ENCODE data around the gene CDC14B.

Gene CDC14B

GRCh38 chr9:96574455-96574854 is 45.2 kb downstream of the CDC14B start:
- Histone ChIP-seq H3K36me3 (ENCODE audit: control insufficient read depth, insufficient read depth, low read length) (no peaks in the 10 kb centered on the region), H3K9ac (ENCODE audit: low read depth, low read length) (no peak overlapping the region), H3K4me3 (ENCODE audit: low read depth, low read length) (no peak overlapping the region), H3K9me3 (ENCODE audit: control insufficient read depth, insufficient read depth, low read length) (no peaks in the 10 kb centered on the region), H3K4me1 (ENCODE audit: control insufficient read depth, insufficient read depth, low read length) (peaks cover 3% of the 10 kb centered on the region), H3K27me3 (ENCODE audit: control insufficient read depth, insufficient read depth, low read length) (no peaks in the 10 kb centered on the region)

GRCh38 chr9:96567203-96567700 is 52.4 kb downstream of the CDC14B start:
- H3K4me3 ChIP-seq (ENCODE audit: low read depth, low read length): peak overlapping the region; percentile 76
- H3K4me1 ChIP-seq (ENCODE audit: control insufficient read depth, insufficient read depth, low read length): peaks cover 8% of the 10 kb centered on the region
- peak overlapping the region; percentile 39 for H3K9ac ChIP-seq (ENCODE audit: low read depth, low read length)
- H3K27me3 ChIP-seq (ENCODE audit: control insufficient read depth, insufficient read depth, low read length): no peaks in the 10 kb centered on the region
- H3K36me3 ChIP-seq (ENCODE audit: control insufficient read depth, insufficient read depth, low read length): no peaks in the 10 kb centered on the region
- no peaks in the 10 kb centered on the region for H3K9me3 ChIP-seq (ENCODE audit: control insufficient read depth, insufficient read depth, low read length)

GRCh38 chr9:96566498-96567202 is 53.0 kb downstream of the CDC14B start:
- H3K9ac ChIP-seq (ENCODE audit: low read depth, low read length): peak overlapping the region; percentile 39
- no peaks in the 10 kb centered on the region for H3K9me3 ChIP-seq (ENCODE audit: control insufficient read depth, insufficient read depth, low read length)
- no peaks in the 10 kb centered on the region for H3K27me3 ChIP-seq (ENCODE audit: control insufficient read depth, insufficient read depth, low read length)
- H3K36me3 ChIP-seq (ENCODE audit: control insufficient read depth, insufficient read depth, low read length): no peaks in the 10 kb centered on the region
- peaks cover 7% of the 10 kb centered on the region for H3K4me1 ChIP-seq (ENCODE audit: control insufficient read depth, insufficient read depth, low read length)
- H3K4me3 ChIP-seq (ENCODE audit: low read depth, low read length): peak overlapping the region; percentile 76

GRCh38 chr9:96565671-96566497 is 53.8 kb downstream of the CDC14B start:
- Histone ChIP-seq H3K4me3 (ENCODE audit: low read depth, low read length) (peak overlapping the region; percentile 76), H3K9ac (ENCODE audit: low read depth, low read length) (no peak overlapping the region)

GRCh38 chr9:96564217-96564616 is 55.4 kb downstream of the CDC14B start:
- no peak overlapping the region for H3K9ac ChIP-seq (ENCODE audit: low read depth, low read length)

More at GRCh38 chr9:96565671-96566497, 53.8 kb downstream of the CDC14B start:
- no peaks in the 10 kb centered on the region for H3K27me3 ChIP-seq (ENCODE audit: control insufficient read depth, insufficient read depth, low read length)
- H3K36me3 ChIP-seq (ENCODE audit: control insufficient read depth, insufficient read depth, low read length): no peaks in the 10 kb centered on the region
- H3K9me3 ChIP-seq (ENCODE audit: control insufficient read depth, insufficient read depth, low read length): no peaks in the 10 kb centered on the region
- peaks cover 7% of the 10 kb centered on the region for H3K4me1 ChIP-seq (ENCODE audit: control insufficient read depth, insufficient read depth, low read length)

GRCh38 chr9:96559339-96559943 is 60.2 kb downstream of the CDC14B start:
- H3K36me3 ChIP-seq (ENCODE audit: control insufficient read depth, insufficient read depth, low read length): no peaks in the 10 kb centered on the region
- H3K9ac ChIP-seq (ENCODE audit: low read depth, low read length): no peak overlapping the region
- H3K27me3 ChIP-seq (ENCODE audit: control insufficient read depth, insufficient read depth, low read length): no peaks in the 10 kb centered on the region
- no peak overlapping the region for H3K4me3 ChIP-seq (ENCODE audit: low read depth, low read length)
- H3K9me3 ChIP-seq (ENCODE audit: control insufficient read depth, insufficient read depth, low read length): no peaks in the 10 kb centered on the region
- peaks cover 8% of the 10 kb centered on the region for H3K4me1 ChIP-seq (ENCODE audit: control insufficient read depth, insufficient read depth, low read length)

More at GRCh38 chr9:96564217-96564616, 55.4 kb downstream of the CDC14B start:
- H3K9me3 ChIP-seq (ENCODE audit: control insufficient read depth, insufficient read depth, low read length): no peaks in the 10 kb centered on the region
- no peaks in the 10 kb centered on the region for H3K27me3 ChIP-seq (ENCODE audit: control insufficient read depth, insufficient read depth, low read length)
- H3K36me3 ChIP-seq (ENCODE audit: control insufficient read depth, insufficient read depth, low read length): no peaks in the 10 kb centered on the region
- H3K4me1 ChIP-seq (ENCODE audit: control insufficient read depth, insufficient read depth, low read length): peaks cover 7% of the 10 kb centered on the region
- H3K4me3 ChIP-seq (ENCODE audit: low read depth, low read length): no peak overlapping the region

GRCh38 chr9:96557921-96558320 is 61.7 kb downstream of the CDC14B start:
- Histone ChIP-seq H3K27me3 (ENCODE audit: control insufficient read depth, insufficient read depth, low read length) (no peaks in the 10 kb centered on the region), H3K4me1 (ENCODE audit: control insufficient read depth, insufficient read depth, low read length) (peaks cover 8% of the 10 kb centered on the region), H3K9ac (ENCODE audit: low read depth, low read length) (no peak overlapping the region), H3K9me3 (ENCODE audit: control insufficient read depth, insufficient read depth, low read length) (no peaks in the 10 kb centered on the region), H3K36me3 (ENCODE audit: control insufficient read depth, insufficient read depth, low read length) (no peaks in the 10 kb centered on the region), H3K4me3 (ENCODE audit: low read depth, low read length) (no peak overlapping the region)

GRCh38 chr9:96556701-96557461 is 62.8 kb downstream of the CDC14B start:
- Histone ChIP-seq H3K36me3 (ENCODE audit: control insufficient read depth, insufficient read depth, low read length) (no peaks in the 10 kb centered on the region), H3K9me3 (ENCODE audit: control insufficient read depth, insufficient read depth, low read length) (no peaks in the 10 kb centered on the region), H3K4me3 (ENCODE audit: low read depth, low read length) (no peak overlapping the region), H3K9ac (ENCODE audit: low read depth, low read length) (no peak overlapping the region), H3K27me3 (ENCODE audit: control insufficient read depth, insufficient read depth, low read length) (no peaks in the 10 kb centered on the region), H3K4me1 (ENCODE audit: control insufficient read depth, insufficient read depth, low read length) (peaks cover 8% of the 10 kb centered on the region)

GRCh38 chr9:96555567-96556386 is 63.9 kb downstream of the CDC14B start:
- Histone ChIP-seq H3K4me1 (ENCODE audit: control insufficient read depth, insufficient read depth, low read length) (peaks cover 8% of the 10 kb centered on the region), H3K9ac (ENCODE audit: low read depth, low read length) (no peak overlapping the region), H3K9me3 (ENCODE audit: control insufficient read depth, insufficient read depth, low read length) (no peaks in the 10 kb centered on the region), H3K4me3 (ENCODE audit: low read depth, low read length) (no peak overlapping the region), H3K27me3 (ENCODE audit: control insufficient read depth, insufficient read depth, low read length) (no peaks in the 10 kb centered on the region), H3K36me3 (ENCODE audit: control insufficient read depth, insufficient read depth, low read length) (no peaks in the 10 kb centered on the region)

- peaks cover 8% of the 10 kb centered on the region for H3K4me1 ChIP-seq (ENCODE audit: control insufficient read depth, insufficient read depth, low read length)
- H3K9ac ChIP-seq (ENCODE audit: low read depth, low read length): peak overlapping the region; percentile 28
- no peak overlapping the region for H3K4me3 ChIP-seq (ENCODE audit: low read depth, low read length)
- H3K36me3 ChIP-seq (ENCODE audit: control insufficient read depth, insufficient read depth, low read length): no peaks in the 10 kb centered on the region
- H3K9me3 ChIP-seq (ENCODE audit: control insufficient read depth, insufficient read depth, low read length): no peaks in the 10 kb centered on the region
- H3K27me3 ChIP-seq (ENCODE audit: control insufficient read depth, insufficient read depth, low read length): no peaks in the 10 kb centered on the region
Observed at GRCh38 chr9:96554801-96555566, 64.7 kb downstream of the CDC14B start.
